ENCODE measurements around the gene CBL.

- TF ChIP-seq, protein P1, sequence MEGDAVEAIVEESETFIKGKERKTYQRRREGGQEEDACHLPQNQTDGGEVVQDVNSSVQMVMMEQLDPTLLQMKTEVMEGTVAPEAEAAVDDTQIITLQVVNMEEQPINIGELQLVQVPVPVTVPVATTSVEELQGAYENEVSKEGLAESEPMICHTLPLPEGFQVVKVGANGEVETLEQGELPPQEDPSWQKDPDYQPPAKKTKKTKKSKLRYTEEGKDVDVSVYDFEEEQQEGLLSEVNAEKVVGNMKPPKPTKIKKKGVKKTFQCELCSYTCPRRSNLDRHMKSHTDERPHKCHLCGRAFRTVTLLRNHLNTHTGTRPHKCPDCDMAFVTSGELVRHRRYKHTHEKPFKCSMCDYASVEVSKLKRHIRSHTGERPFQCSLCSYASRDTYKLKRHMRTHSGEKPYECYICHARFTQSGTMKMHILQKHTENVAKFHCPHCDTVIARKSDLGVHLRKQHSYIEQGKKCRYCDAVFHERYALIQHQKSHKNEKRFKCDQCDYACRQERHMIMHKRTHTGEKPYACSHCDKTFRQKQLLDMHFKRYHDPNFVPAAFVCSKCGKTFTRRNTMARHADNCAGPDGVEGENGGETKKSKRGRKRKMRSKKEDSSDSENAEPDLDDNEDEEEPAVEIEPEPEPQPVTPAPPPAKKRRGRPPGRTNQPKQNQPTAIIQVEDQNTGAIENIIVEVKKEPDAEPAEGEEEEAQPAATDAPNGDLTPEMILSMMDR (IDR thresholded peaks at IDR 0.05; ENCODE audit: low read depth, low read length), result no peak
- TF ChIP-seq MYC (IDR thresholded peaks at IDR 0.05; ENCODE audit: low read depth, low read length), result no peak
Observed at GRCh38 chr11:119198925-119199324, 7.2 kb upstream of the CBL start.
